GM19025 (cell line): Measurements from ENCODE around the gene BOD1.
A peak's percentile ranks its signal among the peaks of the same experiment; 100 is the strongest.

Experiments used
- ATAC-seq: cut with Tn5 transposase; IDR thresholded peaks from one replicate; pipeline ENCODE4 v1.9.1; 2021; ENCODE audit warnings: mild to moderate bottlenecking, low read depth, moderate library complexity; ENCODE audit not compliant: unreplicated experiment

BOD1 gene

GRCh38 chr5:173616577-173617118, at the start of gene BOD1:
TSS of gene BOD1 (minus strand) at chr5:173616650. CDS start at chr5:173616436, 214 bp downstream.
- ATAC-seq = peak; percentile 86

GRCh38 chr5:173665326-173665725, 48.9 kb upstream of the BOD1 start:
- no peak for ATAC-seq

- ATAC-seq = no peak
Measured at GRCh38 chr5:173664154-173664526, 47.7 kb upstream of the BOD1 start.

- ATAC-seq = no peak
Measured at GRCh38 chr5:173663352-173664153, 47.1 kb upstream of the BOD1 start.

GRCh38 chr5:173662581-173663351, 46.3 kb upstream of the BOD1 start:
- no peak for ATAC-seq

GRCh38 chr5:173660481-173661280, 44.2 kb upstream of the BOD1 start:
- no peak for ATAC-seq

GRCh38 chr5:173659423-173659822, 43.0 kb upstream of the BOD1 start:
- no peak for ATAC-seq

- no peak for ATAC-seq
Measured at GRCh38 chr5:173657741-173658356, 41.4 kb upstream of the BOD1 start.

- ATAC-seq = no peak
Measured at GRCh38 chr5:173655196-173655797, 38.8 kb upstream of the BOD1 start.

GRCh38 chr5:173653822-173654523, 37.5 kb upstream of the BOD1 start:
- ATAC-seq = no peak

- ATAC-seq = no peak
Measured at GRCh38 chr5:173648308-173648866, 31.9 kb upstream of the BOD1 start.

GRCh38 chr5:173646692-173647091, 30.2 kb upstream of the BOD1 start:
- ATAC-seq = no peak

- ATAC-seq = no peak
Measured at GRCh38 chr5:173645890-173646574, 29.6 kb upstream of the BOD1 start.

- ATAC-seq = no peak
Measured at GRCh38 chr5:173645437-173645807, 29.0 kb upstream of the BOD1 start.

- ATAC-seq = no peak
Measured at GRCh38 chr5:173644673-173645436, 28.4 kb upstream of the BOD1 start.

- peak; percentile 84 for ATAC-seq
Measured at GRCh38 chr5:173643964-173644363, 27.5 kb upstream of the BOD1 start.

GRCh38 chr5:173642895-173643481, 26.5 kb upstream of the BOD1 start:
- no peak for ATAC-seq
